Psoas muscle (tissue), 8 donors: Measurements from ENCODE around the gene SLC49A4. TPM values are rescaled to one million over a fixed set of nuclear protein-coding genes. Genes with fewer than 3 reads are reported as not detected.
A peak's percentile ranks its signal among the peaks of the same experiment; 100 is the strongest.

Source experiments
- ATAC-seq, 4 donors: fragments of 200-7000 bp; cut with Tn5 transposase; one replicate each; pipeline ENCODE4 v1.9.1; 2020; ENCODE audit warnings: moderate library complexity in 3 of 4, mild to moderate bottlenecking in 2 of 4
- DNase-seq, 2 donors: peaks; one replicate each; pipeline ENCODE4 v3.0.0-alpha.2; 2020
- H3K27ac ChIP-seq: fragments of 200-600 bp; one replicate; pipeline ENCODE4 v1.8.0; 2022
- H3K27me3 ChIP-seq, 3 donors: fragments of 200-600 bp in 1 of 3; one replicate each; pipeline versions ENCODE4 v1.6.1 to v1.8.0; 2013 to 2022; ENCODE audit warnings: low read length in 2 of 3, mild to moderate bottlenecking in 2 of 3, moderate library complexity in 1 of 3; ENCODE audit not compliant: insufficient read depth in 3 of 3
- H3K36me3 ChIP-seq, 2 donors: fragments of 200-600 bp in 1 of 2; one replicate each; pipeline versions ENCODE4 v1.6.1 to v1.8.0; 2013 to 2022; ENCODE audit warnings: low read depth in 1 of 2, mild to moderate bottlenecking in 1 of 2, moderate library complexity in 1 of 2; ENCODE audit not compliant: insufficient read depth in 1 of 2
- H3K4me1 ChIP-seq: fragments of 200-600 bp; one replicate; pipeline ENCODE4 v1.8.0; 2022
- H3K4me3 ChIP-seq: fragments of 200-600 bp; one replicate; pipeline ENCODE4 v1.8.0; 2022; ENCODE audit warnings: mild to moderate bottlenecking
- H3K9me3 ChIP-seq: fragments of 200-600 bp; one replicate; pipeline ENCODE4 v1.8.0; 2022
- CTCF ChIP-seq: fragments of 200-600 bp; IDR thresholded peaks from one replicate; pipeline ENCODE4 v1.8.0; 2022; ENCODE audit warnings: antibody characterized with exemption
- WGBS, 3 donors: extraction: QIAGEN DNeasy Blood & Tissue Kit; methylation state at CpG; one replicate each; pipeline versions ENCODE4 v1.1.6 to v1.1.7; 2013; 5-methylcytosine and 5-hydroxymethylcytosine counted together
- intact Hi-C, 2 donors: fragments of 100-400 bp; cut with DNase I; formaldehyde crosslinking; loops; one replicate each; pipeline versions ENCODE4 v1.11.0 to v1.14.2; 2022
- polyA plus RNA-seq, 3 donors: library from polyadenylated mRNA; stranded (reverse); fragments of 200-250 nt; gene quantifications; one replicate each; pipeline ENCODE4 v1.2.3, GENCODE V29; 2013
- total RNA-seq, 4 donors: library from RNA; stranded (reverse); fragmentation: NEBNext Ultra II Directional in 2 of 4; extraction: Animal tissue kit (Norgen Biotek cat#: 25700) in 2 of 4; gene quantifications; one replicate each; pipeline versions ENCODE4 v1.2.1 to v1.2.4, GENCODE V29; 2021 to 2023
- donor health status: healthy with polysubstance abuse.
- donor health status: DM: no; HTN: no; CAD: no; lungs with moderate emphysema.
- donor health status: Bipolar disorder and iron deficiency.
- donor health status: healthy.
- donor health status: DM: yes; HTN: yes; CAD: no.
- donor health status: DM: no; HTN: no; CAD: no.
- donor health status: DM: no; HTN: no; CAD: no.
- donor health status: DM: yes; HTN: yes; CAD: no.

The SLC49A4 gene
- total and polyA plus RNA-seq, 7 donors = 12.5 to 44.2 (median 21.8) TPM

GRCh38 chr3:122880624-122881023 lies 85.8 kb downstream of the SLC49A4 start:
- H3K36me3 ChIP-seq = peaks cover 2 to 62% of the 10 kb centered on the region in 2 donors
- no peaks in the 10 kb centered on the region for H3K4me1 ChIP-seq
- no peak for TF ChIP-seq CTCF
- 62 to 68% (median 67%) methylated on average over 4 of the region's 4 CpGs for WGBS, 3 donors
- ATAC-seq (peak in 1 of 4 donors; percentile 38), DNase-seq (no peak)
- intact Hi-C loops = no loop called here
- H3K4me3 ChIP-seq = no peak overlapping the region
- H3K9me3 ChIP-seq = no peaks in the 10 kb centered on the region
- H3K27me3 ChIP-seq = no peaks in the 10 kb centered on the region
- H3K27ac ChIP-seq = no peak overlapping the region

DNA sequence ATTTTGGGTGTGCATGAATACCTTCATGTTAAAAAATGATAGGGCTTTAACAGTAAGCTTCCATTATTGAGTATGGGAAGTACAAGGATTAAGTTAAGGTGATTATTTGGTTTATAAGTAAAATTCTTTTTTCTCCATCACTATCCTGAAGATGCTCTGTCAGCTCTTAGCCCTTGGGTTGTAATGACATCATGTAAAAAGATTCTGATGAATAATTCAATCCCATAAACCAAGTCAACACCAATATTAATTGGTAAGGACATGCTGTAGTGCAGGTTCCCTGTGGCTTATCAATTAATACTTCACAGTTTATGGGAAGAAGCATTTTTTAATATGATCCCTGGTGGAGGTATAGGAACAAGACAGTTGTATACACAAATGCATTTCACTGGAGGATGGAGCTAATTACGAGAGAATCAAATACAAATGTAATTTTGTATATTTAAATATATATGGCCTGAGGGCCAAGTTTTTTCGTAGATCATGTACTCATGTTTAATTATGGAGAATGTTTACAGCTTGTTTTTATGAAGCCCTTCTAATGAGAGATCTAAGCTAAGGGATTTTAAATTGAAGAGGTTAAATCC lies 87.6 kb downstream of the SLC49A4 start:
- DNase-seq (no peak), ATAC-seq (no peak)
- Histone ChIP-seq H3K27me3 (no peaks in the 10 kb centered on the region), H3K4me3 (no peak overlapping the region), H3K4me1 (no peaks in the 10 kb centered on the region), H3K36me3 (peaks cover 2 to 66% of the 10 kb centered on the region in 2 donors), H3K27ac (no peak overlapping the region), H3K9me3 (no peaks in the 10 kb centered on the region)
- no peak for TF ChIP-seq CTCF
- intact Hi-C loops = no loop called here
- 96 to 97% (median 97%) methylated on average over 2 of the region's 2 CpGs for WGBS, 3 donors

DNA sequence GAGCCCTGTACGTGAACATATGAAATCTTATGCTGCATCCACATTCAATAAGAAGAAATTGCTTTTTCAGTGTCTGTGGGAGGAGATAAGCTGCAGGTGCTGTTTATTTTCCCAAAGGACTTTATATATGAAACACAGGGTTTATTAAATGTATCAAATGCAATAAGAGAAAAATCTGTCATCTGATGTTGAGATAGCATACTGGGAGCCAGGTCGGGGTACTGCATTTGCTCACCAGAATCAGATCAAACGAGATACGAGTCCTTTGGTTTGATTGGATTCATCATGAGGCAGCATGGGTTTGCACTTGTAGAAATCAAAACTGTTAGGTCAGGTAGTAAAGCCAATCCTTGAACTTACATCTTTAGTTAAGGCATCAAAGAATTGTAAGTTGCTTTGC lies 91.4 kb downstream of the SLC49A4 start:
- H3K36me3 ChIP-seq = peaks cover 0 to 37% of the 10 kb centered on the region in 2 donors
- no peaks in the 10 kb centered on the region for H3K9me3 ChIP-seq
- WGBS, 3 donors = 94 to 97% (median 96%) methylated on average over 4 of the region's 4 CpGs
- TF ChIP-seq CTCF = no peak
- peaks cover 16% of the 10 kb centered on the region for H3K4me1 ChIP-seq
- ATAC-seq (no peak), DNase-seq (no peak)
- intact Hi-C loops = no loop called here
- H3K27ac ChIP-seq = no peak overlapping the region
- no peak overlapping the region for H3K4me3 ChIP-seq
- H3K27me3 ChIP-seq = no peaks in the 10 kb centered on the region

DNA sequence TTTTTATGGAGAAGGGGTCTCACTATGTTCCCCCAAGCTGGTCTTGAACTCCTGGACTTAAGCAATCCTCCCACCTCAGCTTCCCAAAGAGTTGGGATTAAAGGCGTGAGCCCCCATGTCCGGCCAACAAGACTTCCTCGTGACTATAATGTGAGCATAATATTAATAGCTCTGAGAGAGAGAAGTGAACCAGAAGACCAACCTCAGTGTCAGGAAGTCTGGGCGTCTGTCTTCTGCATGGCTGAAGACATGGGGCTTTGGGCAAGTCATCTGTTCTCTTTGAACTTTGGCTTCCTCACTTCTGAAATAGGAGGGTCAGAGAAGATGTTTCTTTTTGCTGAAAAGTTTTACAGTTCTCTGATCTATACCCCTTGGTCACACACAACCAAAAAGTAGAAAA lies 92.1 kb downstream of the SLC49A4 start:
- Histone ChIP-seq H3K4me1 (peaks cover 20% of the 10 kb centered on the region), H3K36me3 (peaks cover 0 to 30% of the 10 kb centered on the region in 2 donors), H3K9me3 (no peaks in the 10 kb centered on the region), H3K4me3 (no peak overlapping the region), H3K27me3 (no peaks in the 10 kb centered on the region), H3K27ac (no peak overlapping the region)
- intact Hi-C loops = no loop called here
- 92 to 96% (median 92%) methylated on average over 4 of the region's 4 CpGs for WGBS, 3 donors
- no peak for TF ChIP-seq CTCF
- no peak for ATAC-seq
- DNase-seq = no peak
